OCI-LY7 (cell line): Measurements from ENCODE around the gene PRR27.

Source experiments
- CTCF ChIP-seq: fragments of 200-600 bp; sonication (generic); conservative IDR thresholded peaks from 2 replicates; pipeline ENCODE4 v1.5.1; 2014; ENCODE audit warnings: mild to moderate bottlenecking, antibody characterized with exemption, low read length, moderate library complexity, mixed read lengths
- EZH2phosphoT487 ChIP-seq: fragments of 200-600 bp; sonication (generic); IDR thresholded peaks from 2 replicates; pipeline ENCODE4 v1.6.1; 2018; ENCODE audit warnings: low read depth, borderline replicate concordance, mild to moderate bottlenecking, mixed run types, antibody characterized with exemption, low read length, moderate library complexity, mixed read lengths

DNA sequence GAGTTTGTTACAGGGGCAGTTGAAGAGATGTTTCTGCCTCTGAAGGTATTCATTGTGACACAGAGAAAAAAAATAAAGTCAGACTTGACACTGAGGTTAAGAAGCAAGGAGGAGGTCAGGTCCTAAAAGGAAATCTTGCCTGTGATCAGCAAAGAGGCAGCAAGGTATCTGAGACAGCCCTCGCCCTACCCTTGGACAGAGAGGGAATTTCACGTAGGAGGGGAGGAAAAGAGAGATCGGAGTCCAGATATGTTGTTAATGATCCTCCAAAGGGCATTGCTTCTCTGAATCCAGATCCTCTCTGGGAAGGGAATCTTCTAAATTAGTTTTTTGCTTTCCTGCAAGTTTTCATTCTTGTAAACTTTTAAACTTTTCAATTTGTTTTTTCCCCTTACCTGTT is 15.3 kb upstream of the PRR27 start:
- TF ChIP-seq EZH2phosphoT487 (no peak), CTCF (no peak)
